Heart left ventricle (tissue), 16 donors: Measurements from ENCODE around the gene CAND1. TPM values are rescaled to one million over a fixed set of nuclear protein-coding genes. Genes with fewer than 3 reads are reported as not detected.

Source experiments
- ATAC-seq, 4 donors: fragments of 200-7000 bp; cut with Tn5 transposase; one replicate each; pipeline ENCODE4 v1.9.1; 2020 to 2022; ENCODE audit warnings: moderate library complexity in 4 of 4, mild to moderate bottlenecking in 3 of 4, moderate number of reproducible peaks in 1 of 4
- DNase-seq, 5 donors: peaks; one replicate each; pipeline ENCODE4 v3.0.0-alpha.2; 2020
- H3K27ac ChIP-seq, 12 donors: fragments of 200-600 bp; sonication (generic) in 4 of 12; one replicate each; pipeline versions ENCODE4 v1.5.0 to v1.8.0; 2016 to 2022; ENCODE audit warnings: mild to moderate bottlenecking in 2 of 12
- H3K27me3 ChIP-seq, 9 donors: fragments of 200-600 bp; sonication (generic) in 2 of 9; one replicate each; pipeline versions ENCODE4 v1.5.1 to v1.8.0; 2016 to 2022; ENCODE audit warnings: mild to moderate bottlenecking in 3 of 9
- H3K36me3 ChIP-seq, 9 donors: fragments of 200-600 bp; sonication (generic) in 2 of 9; one replicate each; pipeline versions ENCODE4 v1.5.0 to v1.8.0; 2018 to 2022; ENCODE audit warnings: mild to moderate bottlenecking in 2 of 9
- H3K4me1 ChIP-seq, 12 donors: fragments of 200-600 bp; sonication (generic) in 4 of 12; one replicate each; pipeline versions ENCODE4 v1.5.0 to v1.8.0; 2016 to 2022; ENCODE audit warnings: mild to moderate bottlenecking in 3 of 12
- H3K4me3 ChIP-seq, 12 donors: fragments of 200-600 bp; sonication (generic) in 4 of 12; one replicate each; pipeline versions ENCODE4 v1.5.0 to v1.8.0; 2017 to 2022; ENCODE audit warnings: mild to moderate bottlenecking in 9 of 12, moderate library complexity in 4 of 12
- H3K9me3 ChIP-seq, 12 donors: fragments of 200-600 bp; sonication (generic) in 4 of 12; one replicate each; pipeline versions ENCODE4 v1.5.0 to v1.8.0; 2016 to 2022; ENCODE audit warnings: mild to moderate bottlenecking in 1 of 12
- CTCF ChIP-seq, 12 donors: fragments of 200-600 bp; sonication (generic) in 4 of 12; IDR thresholded peaks; one replicate each; pipeline versions ENCODE4 v1.5.0 to v1.8.0; 2018 to 2022; ENCODE audit warnings: antibody characterized with exemption in 12 of 12, mild to moderate bottlenecking in 5 of 12
- POLR2A ChIP-seq, 2 donors: fragments of 450-650 bp; IDR thresholded peaks; one replicate each; pipeline ENCODE4 v1.6.1; 2017; ENCODE audit warnings: antibody characterized with exemption in 2 of 2, mild to moderate bottlenecking in 2 of 2, moderate library complexity in 2 of 2
- WGBS, 4 donors: extraction: QIAGEN DNeasy Blood & Tissue Kit in 2 of 4; methylation state at CpG; one replicate each; pipeline versions ENCODE4 v1.1.5 to v1.1.7; 2013 to 2018; 5-methylcytosine and 5-hydroxymethylcytosine counted together
- intact Hi-C, 10 donors: fragments of 100-400 bp; cut with DNase I; formaldehyde crosslinking; loops; one replicate each; pipeline versions ENCODE4 v1.11.1 to v1.14.2; 2022
- polyA plus RNA-seq, 2 donors: library from polyadenylated mRNA; stranded (reverse); fragments of 200-250 nt; gene quantifications; one replicate each; pipeline ENCODE4 v1.2.3, GENCODE V29; 2013
- total RNA-seq, 9 donors: library from RNA; depleted of rRNA in 2 of 9; stranded (reverse); fragments of >200 nt in 2 of 9; fragmentation: NEBNext Ultra II Directional in 3 of 9; extraction: Animal tissue kit (Norgen Biotek cat#: 25700) in 3 of 9; gene quantifications; one replicate each; pipeline versions ENCODE4 v1.1.0 to v1.2.4, GENCODE V29; 2016 to 2023
- donor health status: ischemic (EF 13 %, LVEDD 7.1; RV severe dilation, severe dysfunction).
- donor health status: healthy with polysubstance abuse.
- donor health status: DM: no; HTN: yes; CAD: no.
- donor health status: DM: no; HTN: no; CAD: no.
- donor health status: ischemic (EF 25% LVEDD 6.9; RV normal size, moderate dysfunction).
- donor health status: ischemic (EF 25% LVEDD 5.7; RV mildly dilated, moderate dysfunction).
- donor health status: healthy.
- donor health status: DM: yes; HTN: yes; CAD: no.
- donor health status: ischemic (EF 35%, LVEDD 5.7; RV mildly dilated, moderate dysfunction).
- donor health status: nonischemic (EF 11% LVEDD 7.7; RV severe dilation, severe dysfunction).
- donor health status: DM: yes; HTN: yes; CAD: no.
- donor health status: PGD.
- donor health status: ischemic (EF 29% LVEDD 5.4; RV normal size, mild dysfunction).
- donor health status: nonischemic (EF 23%, LVEDD 6.1; RV moderate dilation, normal function).

Gene CAND1
- total and polyA plus RNA-seq, 11 donors, result 5.8 to 69.0 (median 30.9) TPM

- H3K27ac ChIP-seq, result no peak overlapping the region
- no peak for ATAC-seq
- TF ChIP-seq CTCF (IDR thresholded peaks at IDR 0.05), result no peak
- no peak for TF ChIP-seq POLR2A (IDR thresholded peaks at IDR 0.05)
These were observed 83.5 kb downstream of the CAND1 start for GRCh38 chr12:67352682-67353081.

GRCh38 chr12:67354322-67354721 lies 85.2 kb downstream of the CAND1 start:
- peak in 2 of 5 donors; percentile 22 to 28 for DNase-seq
- H3K9me3 ChIP-seq, result no peaks in the 10 kb centered on the region
- WGBS, 4 donors, result 19 to 30% (median 22%) methylated on average over 5 of the region's 5 CpGs
- TF ChIP-seq POLR2A (IDR thresholded peaks at IDR 0.05), result no peak
- TF ChIP-seq CTCF (IDR thresholded peaks at IDR 0.05), result no peak
- no peaks in the 10 kb centered on the region for H3K27me3 ChIP-seq
- intact Hi-C loops, result loop anchor here in 7 of 10 donors (2.0 to 10.0 kb wide), 6 partner anchors 60 to 960 kb away; partner anchors contain the start of gene DYRK2 (in 1 of the 7)
- H3K36me3 ChIP-seq, result no peaks in the 10 kb centered on the region
- peak overlapping the region in 2 of 12 donors; percentile 10 to 22 for H3K4me3 ChIP-seq
- peak overlapping the region in 9 of 12 donors; percentile 0 to 62 (median 39) for H3K27ac ChIP-seq
- H3K4me1 ChIP-seq, result peaks cover 0 to 54% (median 31%) of the 10 kb centered on the region in 12 donors
- peak in 3 of 4 donors; percentile 37 to 48 (median 44) for ATAC-seq

More at GRCh38 chr12:67352682-67353081, 83.5 kb downstream of the CAND1 start:
- 43 to 65% (median 56%) methylated on average over 2 of the region's 2 CpGs for WGBS, 4 donors
- intact Hi-C loops, result loop anchor here in 6 of 10 donors (10.0 kb wide), 5 partner anchors 62 to 962 kb away; partner anchors contain the start of gene DYRK2 (in 1 of the 6)
- H3K27me3 ChIP-seq, result no peaks in the 10 kb centered on the region
- H3K4me3 ChIP-seq, result no peak overlapping the region
- no peaks in the 10 kb centered on the region for H3K9me3 ChIP-seq
- peaks cover 0 to 39% (median 27%) of the 10 kb centered on the region in 12 donors for H3K4me1 ChIP-seq
- H3K36me3 ChIP-seq, result no peaks in the 10 kb centered on the region
- DNase-seq, result no peak

GRCh38 chr12:67354966-67355365 lies 85.8 kb downstream of the CAND1 start:
- WGBS, 4 donors, result 59 to 74% (median 62%) methylated on average over 1 of the region's 1 CpG
- Histone ChIP-seq H3K27me3 (no peaks in the 10 kb centered on the region), H3K27ac (peak overlapping the region in 6 of 12 donors; percentile 0 to 62 (median 52)), H3K9me3 (no peaks in the 10 kb centered on the region), H3K4me3 (no peak overlapping the region), H3K36me3 (no peaks in the 10 kb centered on the region), H3K4me1 (peaks cover 0 to 58% (median 31%) of the 10 kb centered on the region in 12 donors)
- TF ChIP-seq CTCF (IDR thresholded peaks at IDR 0.05), result no peak
- TF ChIP-seq POLR2A (IDR thresholded peaks at IDR 0.05), result no peak
- no peak for DNase-seq
- ATAC-seq, result no peak
- intact Hi-C loops, result loop anchor here in 8 of 10 donors (1.0 to 10.0 kb wide), 14 partner anchors 57 to 962 kb away; partner anchors contain the start of gene DYRK2 (in 2 of the 8)

GRCh38 chr12:67355428-67356379 lies 86.5 kb downstream of the CAND1 start:
- intact Hi-C loops, result loop anchor here (1.0 to 10.0 kb wide), 16 partner anchors 57 to 962 kb away; partner anchors contain the start of gene DYRK2 (in 2 of the 10)
- Histone ChIP-seq H3K9me3 (no peaks in the 10 kb centered on the region), H3K4me1 (peaks cover 0 to 58% (median 31%) of the 10 kb centered on the region in 12 donors)

More at GRCh38 chr12:67355428-67356379, 86.5 kb downstream of the CAND1 start:
- WGBS, 4 donors, result 8 to 13% (median 10%) methylated on average over 8 of the region's 8 CpGs
- Histone ChIP-seq H3K36me3 (no peaks in the 10 kb centered on the region), H3K27me3 (no peaks in the 10 kb centered on the region), H3K4me3 (peak overlapping the region in 1 of 12 donors; percentile 3), H3K27ac (peak overlapping the region in 6 of 12 donors; percentile 16 to 62 (median 48))
- DNase-seq, result no peak
- ATAC-seq, result peak in 3 of 4 donors; percentile 47 to 67 (median 60)
- no peak for TF ChIP-seq POLR2A (IDR thresholded peaks at IDR 0.05)
- peak; percentile 41 to 75 (median 64) for TF ChIP-seq CTCF (IDR thresholded peaks at IDR 0.05)
